ENCODE measurements around the gene AKR1B1.

Gene AKR1B1

GRCh38 chr7:134447383-134447782 lies 11.5 kb downstream of the AKR1B1 start:
- no peak for FAIRE-seq
- no peak for TF ChIP-seq CTCF (IDR thresholded peaks at IDR 0.05; ENCODE audit: insufficient read depth, missing control alignments)
- no peak for DNase-seq (ENCODE audit: insufficient read length, low spot score)

- DNase-seq (ENCODE audit: insufficient read length, low spot score) (no peak), FAIRE-seq (no peak)
- no peak for TF ChIP-seq CTCF (IDR thresholded peaks at IDR 0.05; ENCODE audit: insufficient read depth, missing control alignments)
Observed at GRCh38 chr7:134446923-134447322, 12.0 kb downstream of the AKR1B1 start.

GRCh38 chr7:134446446-134446845 lies 12.5 kb downstream of the AKR1B1 start:
- no peak for TF ChIP-seq CTCF (IDR thresholded peaks at IDR 0.05; ENCODE audit: insufficient read depth, missing control alignments)
- FAIRE-seq (no peak), DNase-seq (ENCODE audit: insufficient read length, low spot score) (no peak)

- TF ChIP-seq CTCF (IDR thresholded peaks at IDR 0.05; ENCODE audit: insufficient read depth, missing control alignments) = no peak
- FAIRE-seq (no peak), DNase-seq (ENCODE audit: insufficient read length, low spot score) (no peak)
Observed at GRCh38 chr7:134444961-134445315, 14.0 kb downstream of the AKR1B1 start.

GRCh38 chr7:134444198-134444960 lies 14.5 kb downstream of the AKR1B1 start:
- no peak for TF ChIP-seq CTCF (IDR thresholded peaks at IDR 0.05; ENCODE audit: insufficient read depth, missing control alignments)
- no peak for FAIRE-seq
- no peak for DNase-seq (ENCODE audit: insufficient read length, low spot score)

- FAIRE-seq (no peak), DNase-seq (ENCODE audit: insufficient read length, low spot score) (no peak)
- TF ChIP-seq CTCF (IDR thresholded peaks at IDR 0.05; ENCODE audit: insufficient read depth, missing control alignments) = no peak
Observed at GRCh38 chr7:134443396-134444070, 15.4 kb downstream of the AKR1B1 start.
